ENCODE data around the gene TMEM87A.

Gene TMEM87A

GRCh38 chr15:42171795-42172194 is 101.4 kb downstream of the TMEM87A start:
- DNase-seq (ENCODE audit: low read depth, low spot score) = no peak
- peaks cover 7% of the 10 kb centered on the region; the same call in 1 of the 2 replicates for H3K36me3 ChIP-seq (ENCODE audit: control insufficient read depth, insufficient read depth, low read length)

DNA sequence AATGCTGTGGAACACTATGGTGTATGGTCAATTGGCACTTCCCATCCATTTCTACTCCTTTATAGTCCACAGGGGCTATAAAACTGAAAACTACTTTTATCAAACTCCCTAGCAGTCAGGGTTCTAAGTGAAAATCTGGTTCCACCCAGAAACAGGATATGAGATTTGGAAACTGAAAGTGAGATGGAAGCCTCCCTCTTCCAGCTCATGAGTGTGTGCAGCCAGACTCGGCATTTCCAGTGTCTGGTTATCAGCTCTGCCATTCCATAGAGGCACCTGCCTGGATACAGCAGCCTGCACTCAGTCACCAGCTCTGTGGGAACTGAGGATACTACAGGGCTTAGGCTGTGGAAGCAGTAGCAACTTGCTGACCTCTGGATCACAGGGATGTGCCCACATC is 102.1 kb downstream of the TMEM87A start:
- no peak for DNase-seq (ENCODE audit: low read depth, low spot score)
- Histone ChIP-seq H3K4me3 (ENCODE audit: low read length) (no peak overlapping the region), H3K9me3 (ENCODE audit: control insufficient read depth, insufficient read depth, low read length) (no peaks in the 10 kb centered on the region), H3K4me1 (ENCODE audit: control insufficient read depth, insufficient read depth, low read length) (no peaks in the 10 kb centered on the region), H3K36me3 (ENCODE audit: control insufficient read depth, insufficient read depth, low read length) (peaks cover 13% of the 10 kb centered on the region; the same call in 1 of the 2 replicates), H3K27ac (ENCODE audit: low read length) (no peak overlapping the region), H3K27me3 (ENCODE audit: control insufficient read depth, insufficient read depth, low read length) (no peaks in the 10 kb centered on the region)
- no CpG with 5 or more reads among the region's 1 CpG for WGBS (ENCODE audit: insufficient coverage, insufficient read length)

More at GRCh38 chr15:42171795-42172194, 101.4 kb downstream of the TMEM87A start:
- Histone ChIP-seq H3K9me3 (ENCODE audit: control insufficient read depth, insufficient read depth, low read length) (no peaks in the 10 kb centered on the region), H3K27me3 (ENCODE audit: control insufficient read depth, insufficient read depth, low read length) (no peaks in the 10 kb centered on the region), H3K27ac (ENCODE audit: low read length) (no peak overlapping the region), H3K4me3 (ENCODE audit: low read length) (no peak overlapping the region), H3K4me1 (ENCODE audit: control insufficient read depth, insufficient read depth, low read length) (no peaks in the 10 kb centered on the region)
- no CpG with 5 or more reads among the region's 1 CpG for WGBS (ENCODE audit: insufficient coverage, insufficient read length)

DNA sequence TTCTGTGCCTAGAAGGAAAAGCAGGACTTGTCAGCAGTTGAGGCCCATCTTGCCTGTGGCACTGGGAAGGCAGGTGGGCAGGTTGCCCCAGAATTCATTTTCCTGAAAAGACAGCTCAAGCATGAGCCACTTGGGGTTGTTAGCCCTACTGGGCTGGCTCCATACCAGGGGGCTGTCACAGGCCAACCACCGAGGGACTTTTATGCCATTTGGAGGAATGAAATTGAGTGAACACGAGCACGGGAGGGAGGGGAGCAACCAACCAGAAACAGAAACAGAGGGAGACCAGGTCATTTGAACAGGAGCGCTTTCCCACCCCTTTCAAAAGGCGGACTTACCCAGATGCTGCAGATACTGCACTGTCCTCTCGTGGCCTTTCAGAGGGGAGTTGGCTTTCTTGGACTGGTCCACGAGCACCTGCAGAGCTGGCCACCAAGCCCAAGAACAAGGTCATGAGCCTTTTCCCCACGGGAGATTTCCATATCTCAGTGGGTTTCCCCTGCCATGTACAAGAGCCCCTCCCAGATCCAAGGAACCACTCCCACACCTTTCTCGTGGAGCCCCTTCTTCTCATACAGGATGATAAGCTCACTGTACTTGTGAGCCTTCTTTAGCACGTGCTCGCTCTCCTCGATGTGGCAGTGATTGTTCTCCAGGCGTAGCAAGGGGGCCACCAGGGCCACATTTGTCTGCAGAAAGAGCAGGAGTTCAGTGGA is 106.8 kb downstream of the TMEM87A start:
- no peaks in the 10 kb centered on the region for H3K27me3 ChIP-seq (ENCODE audit: control insufficient read depth, insufficient read depth, low read length)
- no peak for DNase-seq (ENCODE audit: low read depth, low spot score)
- no peaks in the 10 kb centered on the region for H3K4me1 ChIP-seq (ENCODE audit: control insufficient read depth, insufficient read depth, low read length)
- H3K27ac ChIP-seq (ENCODE audit: low read length) = no peak overlapping the region
- H3K36me3 ChIP-seq (ENCODE audit: control insufficient read depth, insufficient read depth, low read length) = peaks cover 32% of the 10 kb centered on the region
- H3K4me3 ChIP-seq (ENCODE audit: low read length) = no peak overlapping the region
- no CpG with 5 or more reads among the region's 13 CpGs for WGBS (ENCODE audit: insufficient coverage, insufficient read length)
- no peaks in the 10 kb centered on the region for H3K9me3 ChIP-seq (ENCODE audit: control insufficient read depth, insufficient read depth, low read length)

DNA sequence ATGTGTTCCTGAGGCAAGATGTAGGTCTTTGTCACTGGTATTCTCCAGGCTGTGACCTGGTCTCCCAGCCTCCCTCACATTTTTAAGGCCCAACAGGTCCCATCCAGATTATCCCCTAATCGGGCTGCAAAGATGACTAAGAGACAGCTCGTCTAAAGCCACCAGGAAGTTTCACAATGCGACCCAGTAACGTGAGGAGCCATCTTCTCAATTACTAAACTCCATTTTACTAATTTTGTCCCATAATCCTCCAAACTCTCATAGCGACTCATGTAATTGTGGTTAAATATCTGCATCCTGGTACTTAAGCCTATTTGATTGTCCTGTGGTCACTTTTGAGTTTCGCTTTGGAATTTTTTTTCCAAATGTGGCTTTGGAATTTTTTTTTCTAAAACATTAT is 108.1 kb downstream of the TMEM87A start:
- DNase-seq (ENCODE audit: low read depth, low spot score) = no peak
- Histone ChIP-seq H3K36me3 (ENCODE audit: control insufficient read depth, insufficient read depth, low read length) (peaks cover 29% of the 10 kb centered on the region), H3K4me3 (ENCODE audit: low read length) (no peak overlapping the region), H3K27ac (ENCODE audit: low read length) (no peak overlapping the region), H3K27me3 (ENCODE audit: control insufficient read depth, insufficient read depth, low read length) (no peaks in the 10 kb centered on the region), H3K4me1 (ENCODE audit: control insufficient read depth, insufficient read depth, low read length) (no peaks in the 10 kb centered on the region), H3K9me3 (ENCODE audit: control insufficient read depth, insufficient read depth, low read length) (no peaks in the 10 kb centered on the region)
- WGBS (ENCODE audit: insufficient coverage, insufficient read length) = no CpG with 5 or more reads among the region's 6 CpGs

DNA sequence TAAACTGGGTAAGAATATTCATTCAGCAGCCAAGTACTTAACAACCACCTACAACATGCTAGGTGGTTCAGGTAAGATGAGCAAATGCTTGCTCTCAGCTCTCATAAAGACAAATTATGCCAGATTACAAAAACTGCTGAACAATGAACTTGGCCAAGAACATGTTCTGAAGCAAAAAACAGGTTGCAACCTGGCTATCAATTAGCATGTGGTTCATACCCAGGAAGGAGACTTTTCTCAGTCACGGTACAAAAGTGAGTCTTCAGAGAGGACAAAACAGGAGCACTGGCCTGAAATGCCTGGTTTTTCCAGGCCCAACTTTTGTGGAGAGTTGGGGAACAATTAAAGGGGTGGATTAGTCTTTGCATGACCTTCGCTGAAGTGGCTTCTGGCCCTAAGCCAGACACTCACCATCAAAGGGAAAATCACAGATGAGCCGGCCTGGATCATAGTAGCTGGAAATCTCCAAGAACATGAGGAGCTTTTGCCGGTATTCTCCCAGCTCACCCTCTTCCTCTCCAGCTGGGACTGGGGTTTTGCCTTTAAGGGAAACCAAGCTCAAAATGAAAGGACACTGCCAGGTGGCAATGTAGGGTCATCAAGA is 109.2 kb downstream of the TMEM87A start:
- H3K9me3 ChIP-seq (ENCODE audit: control insufficient read depth, insufficient read depth, low read length) = no peaks in the 10 kb centered on the region
- H3K27ac ChIP-seq (ENCODE audit: low read length) = no peak overlapping the region
- peaks cover 35% of the 10 kb centered on the region for H3K36me3 ChIP-seq (ENCODE audit: control insufficient read depth, insufficient read depth, low read length)
- WGBS (ENCODE audit: insufficient coverage, insufficient read length) = no CpG with 5 or more reads among the region's 4 CpGs
- H3K27me3 ChIP-seq (ENCODE audit: control insufficient read depth, insufficient read depth, low read length) = no peaks in the 10 kb centered on the region
- DNase-seq (ENCODE audit: low read depth, low spot score) = no peak
- no peaks in the 10 kb centered on the region for H3K4me1 ChIP-seq (ENCODE audit: control insufficient read depth, insufficient read depth, low read length)
- H3K4me3 ChIP-seq (ENCODE audit: low read length) = no peak overlapping the region

DNA sequence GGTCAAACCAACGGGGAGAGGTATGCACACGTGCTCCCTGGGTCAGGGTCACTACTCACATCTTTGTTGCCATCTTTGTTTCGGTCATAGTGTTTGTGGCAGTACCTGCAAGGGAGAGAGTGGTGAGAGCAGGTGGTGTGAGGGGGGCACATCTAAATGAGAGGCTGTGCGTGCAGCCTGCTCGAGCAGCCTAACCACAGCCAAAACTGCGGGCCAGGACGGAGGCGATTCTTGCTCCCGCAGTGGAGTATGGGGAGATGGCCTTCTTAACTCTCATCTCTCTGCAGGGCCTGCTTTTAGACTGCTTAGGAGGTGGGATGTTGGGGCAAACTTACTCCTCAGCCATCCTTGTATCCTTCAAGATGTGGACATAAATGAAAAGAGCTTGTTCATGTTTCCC is 109.9 kb downstream of the TMEM87A start:
- H3K4me1 ChIP-seq (ENCODE audit: control insufficient read depth, insufficient read depth, low read length) = no peaks in the 10 kb centered on the region
- H3K9me3 ChIP-seq (ENCODE audit: control insufficient read depth, insufficient read depth, low read length) = no peaks in the 10 kb centered on the region
- DNase-seq (ENCODE audit: low read depth, low spot score) = no peak
- H3K27me3 ChIP-seq (ENCODE audit: control insufficient read depth, insufficient read depth, low read length) = no peaks in the 10 kb centered on the region
- H3K36me3 ChIP-seq (ENCODE audit: control insufficient read depth, insufficient read depth, low read length) = peaks cover 38% of the 10 kb centered on the region
- H3K4me3 ChIP-seq (ENCODE audit: low read length) = no peak overlapping the region; the same call in 1 of the 2 replicates
- no peak overlapping the region for H3K27ac ChIP-seq (ENCODE audit: low read length)
- no CpG with 5 or more reads among the region's 9 CpGs for whole genome bisulfite sequencing (ENCODE audit: insufficient coverage, insufficient read length)
